ENCODE data around the gene PCSK6. TPM values are rescaled to one million over a fixed set of nuclear protein-coding genes. Genes with fewer than 3 reads are reported as not detected.

The PCSK6 gene
- polyA plus RNA-seq, 1 experiment, result 0.29 TPM

DNA sequence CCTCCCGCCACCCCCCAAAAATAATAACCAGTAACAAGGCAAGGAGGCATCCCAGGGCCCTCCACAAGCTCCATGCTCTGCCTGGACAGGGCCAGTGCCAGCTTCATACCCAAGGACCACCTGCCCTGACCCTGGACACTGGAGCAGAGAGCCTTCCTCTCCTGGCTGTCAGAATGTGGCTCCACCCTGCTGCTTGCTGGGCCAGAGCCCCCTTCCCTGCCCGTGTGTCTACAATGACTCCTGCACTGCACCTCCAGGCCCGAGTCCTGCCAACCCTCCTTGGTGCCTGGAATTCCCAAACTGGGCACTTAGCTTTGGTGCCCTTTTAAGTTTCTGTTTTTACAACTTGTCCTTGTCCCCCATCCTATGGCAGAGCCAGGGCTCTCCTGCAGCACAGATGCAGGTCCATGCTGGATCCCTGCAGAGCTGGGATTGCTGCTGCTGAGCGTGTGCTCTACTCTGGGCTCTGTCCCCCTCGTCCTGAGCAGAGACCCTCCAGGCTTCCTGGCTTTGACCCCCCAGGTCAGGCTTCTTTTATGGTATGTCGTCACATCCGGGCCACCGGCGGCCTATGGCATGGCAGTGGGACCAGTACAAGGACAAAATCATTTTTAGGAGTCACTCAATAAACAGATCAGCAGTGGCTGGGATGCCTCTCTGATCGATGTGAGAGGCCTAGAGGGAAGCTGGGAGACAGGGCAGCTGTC, 183.0 kb downstream of the PCSK6 start:
- Histone ChIP-seq H3K27me3 (ENCODE audit: control insufficient read depth, insufficient read depth, low read length) (no peaks in the 10 kb centered on the region), H3K36me3 (ENCODE audit: control insufficient read depth, insufficient read depth, low read length) (no peaks in the 10 kb centered on the region), H3K4me3 (ENCODE audit: low read depth, low read length) (no peak overlapping the region)
- no peak for DNase-seq (ENCODE audit: low read depth)
- CTCF ChIA-PET, result interaction anchor here (1.1 to 1.7 kb wide), 4 partner anchors 13 to 335 kb away, joined by 3 to 7 read pairs (median 5); no protein-coding TSS in a partner anchor
- POLR2A ChIA-PET, result no interaction called here
- TF ChIP-seq, protein P1, sequence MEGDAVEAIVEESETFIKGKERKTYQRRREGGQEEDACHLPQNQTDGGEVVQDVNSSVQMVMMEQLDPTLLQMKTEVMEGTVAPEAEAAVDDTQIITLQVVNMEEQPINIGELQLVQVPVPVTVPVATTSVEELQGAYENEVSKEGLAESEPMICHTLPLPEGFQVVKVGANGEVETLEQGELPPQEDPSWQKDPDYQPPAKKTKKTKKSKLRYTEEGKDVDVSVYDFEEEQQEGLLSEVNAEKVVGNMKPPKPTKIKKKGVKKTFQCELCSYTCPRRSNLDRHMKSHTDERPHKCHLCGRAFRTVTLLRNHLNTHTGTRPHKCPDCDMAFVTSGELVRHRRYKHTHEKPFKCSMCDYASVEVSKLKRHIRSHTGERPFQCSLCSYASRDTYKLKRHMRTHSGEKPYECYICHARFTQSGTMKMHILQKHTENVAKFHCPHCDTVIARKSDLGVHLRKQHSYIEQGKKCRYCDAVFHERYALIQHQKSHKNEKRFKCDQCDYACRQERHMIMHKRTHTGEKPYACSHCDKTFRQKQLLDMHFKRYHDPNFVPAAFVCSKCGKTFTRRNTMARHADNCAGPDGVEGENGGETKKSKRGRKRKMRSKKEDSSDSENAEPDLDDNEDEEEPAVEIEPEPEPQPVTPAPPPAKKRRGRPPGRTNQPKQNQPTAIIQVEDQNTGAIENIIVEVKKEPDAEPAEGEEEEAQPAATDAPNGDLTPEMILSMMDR (IDR thresholded peaks at IDR 0.05; ENCODE audit: insufficient read depth, low read depth, low read length), result no peak

DNA sequence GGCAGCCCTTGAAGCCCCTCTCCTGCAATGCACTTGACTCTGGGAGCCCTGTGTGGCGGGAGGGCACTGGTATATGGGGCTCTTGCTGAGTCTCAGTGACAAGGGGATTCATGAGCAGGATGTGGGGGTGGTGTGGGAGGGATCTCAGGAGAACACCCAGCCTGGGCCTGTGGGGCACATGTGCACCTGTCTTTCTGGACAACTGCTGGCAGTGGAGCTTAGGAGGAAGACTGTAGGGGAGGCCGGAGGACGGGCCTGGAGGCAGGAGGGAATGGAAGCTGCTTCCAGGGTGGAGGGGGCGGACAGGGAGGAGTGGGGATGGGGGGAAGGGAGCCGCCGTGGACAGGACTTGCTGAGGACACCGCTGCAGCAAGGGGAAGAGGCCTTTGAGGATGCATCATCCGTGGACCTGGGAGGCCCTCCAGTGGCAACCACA, 183.7 kb downstream of the PCSK6 start:
- Histone ChIP-seq H3K4me3 (ENCODE audit: low read depth, low read length) (no peak overlapping the region), H3K36me3 (ENCODE audit: control insufficient read depth, insufficient read depth, low read length) (no peaks in the 10 kb centered on the region), H3K27me3 (ENCODE audit: control insufficient read depth, insufficient read depth, low read length) (no peaks in the 10 kb centered on the region)
- no peak for DNase-seq (ENCODE audit: low read depth)
- POLR2A ChIA-PET, result no interaction called here
- CTCF ChIA-PET, result interaction anchor here (1.1 to 4.0 kb wide), 5 partner anchors 13 to 336 kb away, joined by 3 to 34 read pairs (median 6); no protein-coding TSS in a partner anchor
- TF ChIP-seq, protein P1 (IDR thresholded peaks at IDR 0.05; ENCODE audit: insufficient read depth, low read depth, low read length), result no peak

DNA sequence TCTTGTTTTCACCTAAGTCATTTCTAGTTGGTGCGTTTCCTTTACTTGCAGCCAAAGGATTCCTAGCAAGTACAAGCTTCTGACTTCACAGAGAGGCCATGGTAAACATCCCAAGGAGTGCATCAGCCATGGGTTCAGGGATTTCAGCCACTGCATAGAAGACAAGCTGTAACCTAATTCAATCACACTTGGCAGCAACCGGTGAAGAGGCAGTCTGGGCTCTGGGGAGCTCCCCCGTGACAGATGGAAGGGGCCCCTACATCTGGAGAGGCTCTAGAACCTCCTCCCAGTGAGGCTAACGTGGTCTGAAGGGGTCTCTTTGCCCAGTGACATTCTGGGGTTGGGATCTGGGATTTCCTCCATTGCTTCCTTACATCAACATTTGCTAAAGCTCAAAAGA, 186.1 kb downstream of the PCSK6 start:
- CTCF ChIA-PET, result interaction anchor here (0.5 to 4.0 kb wide), 8 partner anchors 12 to 338 kb away, joined by 3 to 34 read pairs (median 3); no protein-coding TSS in a partner anchor
- H3K36me3 ChIP-seq (ENCODE audit: control insufficient read depth, insufficient read depth, low read length), result no peaks in the 10 kb centered on the region
- TF ChIP-seq, protein P1 (IDR thresholded peaks at IDR 0.05; ENCODE audit: insufficient read depth, low read depth, low read length), result no peak
- POLR2A ChIA-PET, result no interaction called here
- no peak for DNase-seq (ENCODE audit: low read depth)
- H3K27me3 ChIP-seq (ENCODE audit: control insufficient read depth, insufficient read depth, low read length), result no peaks in the 10 kb centered on the region
- no peak overlapping the region for H3K4me3 ChIP-seq (ENCODE audit: low read depth, low read length)

DNA sequence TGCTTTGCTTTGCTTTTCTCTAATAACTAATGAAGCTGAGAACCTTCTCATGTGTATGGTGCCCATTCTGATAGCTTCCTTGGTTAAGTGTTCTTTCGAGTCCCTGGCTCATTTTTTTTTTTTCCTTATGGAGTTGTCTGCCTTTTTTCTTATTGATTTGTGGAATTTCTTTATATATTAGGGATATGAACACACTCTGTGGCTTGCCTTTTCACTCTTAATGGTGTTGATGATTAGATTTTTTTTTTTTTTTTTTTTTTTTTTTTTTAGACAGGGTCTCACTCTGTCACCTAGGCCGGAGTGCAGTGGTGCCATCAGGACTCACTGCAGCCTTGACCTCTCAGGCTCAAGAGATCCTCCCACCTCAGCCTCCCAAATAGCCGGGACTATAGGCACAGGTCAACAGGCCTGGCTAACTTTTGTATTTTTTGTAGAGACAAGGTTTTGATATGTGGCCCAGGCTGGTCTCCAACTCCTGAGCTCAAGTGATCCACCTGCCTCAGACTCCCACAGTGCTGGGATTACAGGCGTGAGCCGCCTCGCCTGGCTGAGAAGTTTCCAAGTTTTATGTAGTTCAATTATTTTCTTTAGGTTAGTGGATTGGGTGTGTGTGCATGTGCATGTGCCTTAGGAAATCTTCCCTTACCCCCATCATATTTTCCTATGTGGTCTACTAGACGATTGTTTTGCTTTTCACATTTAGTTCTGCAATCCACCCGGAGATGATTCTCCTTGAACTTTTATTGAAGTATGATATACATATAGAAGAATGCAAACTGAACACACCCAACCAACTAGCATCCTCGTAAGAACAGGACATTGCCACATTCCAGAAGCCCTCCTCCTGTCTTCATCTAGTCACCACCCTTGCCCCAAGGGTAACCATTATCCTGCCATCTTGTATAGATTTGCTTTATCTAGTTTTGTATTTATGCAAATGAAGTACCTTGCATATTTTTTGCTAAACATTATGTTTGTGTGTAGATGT, 192.8 kb downstream of the PCSK6 start:
- POLR2A ChIA-PET, result no interaction called here
- no peaks in the 10 kb centered on the region for H3K27me3 ChIP-seq (ENCODE audit: control insufficient read depth, insufficient read depth, low read length)

More for the DNA sequence above, 192.8 kb downstream of the PCSK6 start:
- DNase-seq (ENCODE audit: low read depth), result no peak
- CTCF ChIA-PET, result interaction anchor here (1.8 to 5.9 kb wide), 2 partner anchors 205 to 345 kb away, joined by 10 to 65 read pairs; no protein-coding TSS in a partner anchor
- TF ChIP-seq, protein P1 (IDR thresholded peaks at IDR 0.05; ENCODE audit: insufficient read depth, low read depth, low read length), result no peak
- no peak overlapping the region for H3K4me3 ChIP-seq (ENCODE audit: low read depth, low read length)
- H3K36me3 ChIP-seq (ENCODE audit: control insufficient read depth, insufficient read depth, low read length), result no peaks in the 10 kb centered on the region

Data from BJ (cell line).